H1 (cell line): ENCODE results near the gene SPATA33. TPM values are rescaled to one million over a fixed set of nuclear protein-coding genes. Genes with fewer than 3 reads are reported as not detected.

ENCODE experiments used
- CTBP2 ChIP-seq: IDR thresholded peaks from 2 replicates; pipeline ENCODE4 v1.7.0; 2011; ENCODE audit warnings: borderline replicate concordance, mild to moderate bottlenecking, moderate library complexity, mixed read lengths, low read length; ENCODE audit not compliant: insufficient read depth, insufficient read length
- GTF2F1 ChIP-seq: IDR thresholded peaks from 2 replicates; pipeline ENCODE4 v1.6.1; 2012; ENCODE audit warnings: low read depth, low read length, improper control_type of control experiment, borderline replicate concordance
- JUN ChIP-seq: IDR thresholded peaks from 2 replicates; pipeline ENCODE4 v1.6.1; 2011; ENCODE audit warnings: low read depth, mild to moderate bottlenecking, improper control_type of control experiment, low read length
- KDM1A ChIP-seq: fragments of 200-600, 300-600 bp; sonication (generic); IDR thresholded peaks from 2 replicates; pipeline ENCODE4 v1.7.1; 2016; ENCODE audit warnings: mild to moderate bottlenecking, low read length, borderline replicate concordance
- TAF1 ChIP-seq: IDR thresholded peaks from 2 replicates; pipeline ENCODE4 v1.6.1; 2011; ENCODE audit warnings: mild to moderate bottlenecking, low read depth, low read length
- TCF12 ChIP-seq: IDR thresholded peaks from 2 replicates; pipeline ENCODE4 v1.6.1; 2011; ENCODE audit warnings: low read depth, mild to moderate bottlenecking, low read length
- ZNF274 ChIP-seq: IDR thresholded peaks from 2 replicates; pipeline ENCODE4 v1.7.0; 2012; ENCODE audit warnings: low read length, borderline replicate concordance; ENCODE audit errors: extremely low read depth
- polyA plus RNA-seq, 7 experiments: library from polyadenylated mRNA; depleted of rRNA in 3 of 7; stranded (reverse) in 5 of 7; unstranded in 2 of 7; fragments of >200 nt in 5 of 7; fragments of 200-250 nt in 2 of 7; gene quantifications; 1 replicate in 5 of 7; 2 replicates in 1 of 7; 4 replicates in 1 of 7; pipeline versions ENCODE4 v1.2.1 to v1.2.3, GENCODE V29; 2011 to 2013; ENCODE audit warnings: missing spikeins in 2 of 7, mixed read lengths in 2 of 7
- total RNA-seq: library from RNA; stranded (reverse); fragmentation: NEBNext Ultra II Directional; extraction: Animal tissue kit (Norgen Biotek cat#: 25700); gene quantifications from 2 replicates; pipeline ENCODE4 v1.2.1, GENCODE V29; 2021
- TF ChIP-seq, protein P1 (sequence below): fragments of 300-600 bp; sonication (generic); IDR thresholded peaks from 2 replicates; pipeline ENCODE4 v1.7.1; 2012; ENCODE audit warnings: low read length, moderate library complexity, mild to moderate bottlenecking, inconsistent platforms; ENCODE audit not compliant: insufficient replicate concordance

The SPATA33 gene
- total and polyA plus RNA-seq, 2 of the 8 experiments (the other 6 are each of a cell fraction or from before 2014, with no cell fraction given) = 5.4 to 16.9 TPM

DNA sequence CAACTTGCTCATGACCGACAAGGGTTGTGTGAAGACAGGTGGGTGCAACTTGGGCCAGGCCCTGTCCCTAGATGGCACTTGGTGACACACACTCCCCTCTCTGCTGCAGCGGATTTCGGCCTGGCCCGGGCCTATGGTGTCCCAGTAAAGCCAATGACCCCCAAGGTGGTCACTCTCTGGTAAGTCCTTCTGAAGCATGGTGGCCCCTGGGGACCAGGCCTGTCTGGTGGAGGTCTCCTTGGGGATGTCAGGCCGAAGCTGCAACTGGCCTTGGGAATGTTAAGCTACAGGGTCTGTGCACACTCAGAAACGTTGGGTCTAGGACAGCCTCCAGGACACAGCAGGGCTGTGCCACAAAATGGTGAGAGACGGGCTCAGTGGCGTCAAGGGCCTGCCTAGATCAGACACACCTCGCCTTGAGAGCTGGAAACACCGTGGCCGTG lies 35.7 kb downstream of the SPATA33 start (continued):
- TF ChIP-seq, protein P1, sequence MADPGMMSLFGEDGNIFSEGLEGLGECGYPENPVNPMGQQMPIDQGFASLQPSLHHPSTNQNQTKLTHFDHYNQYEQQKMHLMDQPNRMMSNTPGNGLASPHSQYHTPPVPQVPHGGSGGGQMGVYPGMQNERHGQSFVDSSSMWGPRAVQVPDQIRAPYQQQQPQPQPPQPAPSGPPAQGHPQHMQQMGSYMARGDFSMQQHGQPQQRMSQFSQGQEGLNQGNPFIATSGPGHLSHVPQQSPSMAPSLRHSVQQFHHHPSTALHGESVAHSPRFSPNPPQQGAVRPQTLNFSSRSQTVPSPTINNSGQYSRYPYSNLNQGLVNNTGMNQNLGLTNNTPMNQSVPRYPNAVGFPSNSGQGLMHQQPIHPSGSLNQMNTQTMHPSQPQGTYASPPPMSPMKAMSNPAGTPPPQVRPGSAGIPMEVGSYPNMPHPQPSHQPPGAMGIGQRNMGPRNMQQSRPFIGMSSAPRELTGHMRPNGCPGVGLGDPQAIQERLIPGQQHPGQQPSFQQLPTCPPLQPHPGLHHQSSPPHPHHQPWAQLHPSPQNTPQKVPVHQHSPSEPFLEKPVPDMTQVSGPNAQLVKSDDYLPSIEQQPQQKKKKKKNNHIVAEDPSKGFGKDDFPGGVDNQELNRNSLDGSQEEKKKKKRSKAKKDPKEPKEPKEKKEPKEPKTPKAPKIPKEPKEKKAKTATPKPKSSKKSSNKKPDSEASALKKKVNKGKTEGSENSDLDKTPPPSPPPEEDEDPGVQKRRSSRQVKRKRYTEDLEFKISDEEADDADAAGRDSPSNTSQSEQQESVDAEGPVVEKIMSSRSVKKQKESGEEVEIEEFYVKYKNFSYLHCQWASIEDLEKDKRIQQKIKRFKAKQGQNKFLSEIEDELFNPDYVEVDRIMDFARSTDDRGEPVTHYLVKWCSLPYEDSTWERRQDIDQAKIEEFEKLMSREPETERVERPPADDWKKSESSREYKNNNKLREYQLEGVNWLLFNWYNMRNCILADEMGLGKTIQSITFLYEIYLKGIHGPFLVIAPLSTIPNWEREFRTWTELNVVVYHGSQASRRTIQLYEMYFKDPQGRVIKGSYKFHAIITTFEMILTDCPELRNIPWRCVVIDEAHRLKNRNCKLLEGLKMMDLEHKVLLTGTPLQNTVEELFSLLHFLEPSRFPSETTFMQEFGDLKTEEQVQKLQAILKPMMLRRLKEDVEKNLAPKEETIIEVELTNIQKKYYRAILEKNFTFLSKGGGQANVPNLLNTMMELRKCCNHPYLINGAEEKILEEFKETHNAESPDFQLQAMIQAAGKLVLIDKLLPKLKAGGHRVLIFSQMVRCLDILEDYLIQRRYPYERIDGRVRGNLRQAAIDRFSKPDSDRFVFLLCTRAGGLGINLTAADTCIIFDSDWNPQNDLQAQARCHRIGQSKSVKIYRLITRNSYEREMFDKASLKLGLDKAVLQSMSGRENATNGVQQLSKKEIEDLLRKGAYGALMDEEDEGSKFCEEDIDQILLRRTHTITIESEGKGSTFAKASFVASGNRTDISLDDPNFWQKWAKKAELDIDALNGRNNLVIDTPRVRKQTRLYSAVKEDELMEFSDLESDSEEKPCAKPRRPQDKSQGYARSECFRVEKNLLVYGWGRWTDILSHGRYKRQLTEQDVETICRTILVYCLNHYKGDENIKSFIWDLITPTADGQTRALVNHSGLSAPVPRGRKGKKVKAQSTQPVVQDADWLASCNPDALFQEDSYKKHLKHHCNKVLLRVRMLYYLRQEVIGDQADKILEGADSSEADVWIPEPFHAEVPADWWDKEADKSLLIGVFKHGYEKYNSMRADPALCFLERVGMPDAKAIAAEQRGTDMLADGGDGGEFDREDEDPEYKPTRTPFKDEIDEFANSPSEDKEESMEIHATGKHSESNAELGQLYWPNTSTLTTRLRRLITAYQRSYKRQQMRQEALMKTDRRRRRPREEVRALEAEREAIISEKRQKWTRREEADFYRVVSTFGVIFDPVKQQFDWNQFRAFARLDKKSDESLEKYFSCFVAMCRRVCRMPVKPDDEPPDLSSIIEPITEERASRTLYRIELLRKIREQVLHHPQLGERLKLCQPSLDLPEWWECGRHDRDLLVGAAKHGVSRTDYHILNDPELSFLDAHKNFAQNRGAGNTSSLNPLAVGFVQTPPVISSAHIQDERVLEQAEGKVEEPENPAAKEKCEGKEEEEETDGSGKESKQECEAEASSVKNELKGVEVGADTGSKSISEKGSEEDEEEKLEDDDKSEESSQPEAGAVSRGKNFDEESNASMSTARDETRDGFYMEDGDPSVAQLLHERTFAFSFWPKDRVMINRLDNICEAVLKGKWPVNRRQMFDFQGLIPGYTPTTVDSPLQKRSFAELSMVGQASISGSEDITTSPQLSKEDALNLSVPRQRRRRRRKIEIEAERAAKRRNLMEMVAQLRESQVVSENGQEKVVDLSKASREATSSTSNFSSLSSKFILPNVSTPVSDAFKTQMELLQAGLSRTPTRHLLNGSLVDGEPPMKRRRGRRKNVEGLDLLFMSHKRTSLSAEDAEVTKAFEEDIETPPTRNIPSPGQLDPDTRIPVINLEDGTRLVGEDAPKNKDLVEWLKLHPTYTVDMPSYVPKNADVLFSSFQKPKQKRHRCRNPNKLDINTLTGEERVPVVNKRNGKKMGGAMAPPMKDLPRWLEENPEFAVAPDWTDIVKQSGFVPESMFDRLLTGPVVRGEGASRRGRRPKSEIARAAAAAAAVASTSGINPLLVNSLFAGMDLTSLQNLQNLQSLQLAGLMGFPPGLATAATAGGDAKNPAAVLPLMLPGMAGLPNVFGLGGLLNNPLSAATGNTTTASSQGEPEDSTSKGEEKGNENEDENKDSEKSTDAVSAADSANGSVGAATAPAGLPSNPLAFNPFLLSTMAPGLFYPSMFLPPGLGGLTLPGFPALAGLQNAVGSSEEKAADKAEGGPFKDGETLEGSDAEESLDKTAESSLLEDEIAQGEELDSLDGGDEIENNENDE = no peak
- TF ChIP-seq TCF12 (no peak), CTBP2 (no peak), GTF2F1 (no peak), JUN (no peak), ZNF274 (no peak), TAF1 (no peak), KDM1A (no peak)
- TF ChIP-seq, all 59 proteins: peak for 0
